Astrocyte (in vitro differentiated cells and primary cell): ENCODE results near the gene LYZL4. TPM values are rescaled to one million over a fixed set of nuclear protein-coding genes. Genes with fewer than 3 reads are reported as not detected.

Experiments used
- DNase-seq: peaks from one replicate; pipeline ENCODE4 v3.0.0-alpha.2; 2010; ENCODE audit warnings: low read depth
- FAIRE-seq: peaks from 2 replicates; lab custom pipeline; 2011; peaks lifted over from hg19 to GRCh38; lab: Jason Lieb, UNC
- H2AFZ ChIP-seq: 2 replicates; pipeline ENCODE4 v1.6.0; 2012; ENCODE audit warnings: low read depth, low read length, inconsistent platforms
- H3K27ac ChIP-seq: 2 replicates; pipeline ENCODE4 v1.5.1; 2011; ENCODE audit warnings: low read depth, low read length, inconsistent platforms
- H3K27me3 ChIP-seq: 2 replicates; pipeline ENCODE4 v1.6.0; 2011; ENCODE audit warnings: low read length, inconsistent platforms; ENCODE audit not compliant: insufficient read depth
- H3K36me3 ChIP-seq: 2 replicates; pipeline ENCODE4 v1.5.1; 2011; ENCODE audit warnings: low read length, inconsistent platforms; ENCODE audit not compliant: insufficient read depth
- H3K4me1 ChIP-seq: 2 replicates; pipeline ENCODE4 v1.5.1; 2011; ENCODE audit warnings: low read length, inconsistent platforms; ENCODE audit not compliant: insufficient read depth
- H3K4me2 ChIP-seq: 2 replicates; pipeline ENCODE4 v1.6.0; 2012; ENCODE audit warnings: low read length, inconsistent platforms
- H3K4me3 ChIP-seq: 2 replicates; pipeline ENCODE4 v1.5.1; 2011; ENCODE audit warnings: low read depth, mild to moderate bottlenecking, low read length, inconsistent platforms; ENCODE audit not compliant: insufficient read depth
- H3K79me2 ChIP-seq: 2 replicates; pipeline ENCODE4 v1.6.0; 2012; ENCODE audit warnings: mild to moderate bottlenecking, low read length, inconsistent platforms; ENCODE audit not compliant: insufficient read depth
- H3K9ac ChIP-seq: 2 replicates; pipeline ENCODE4 v1.6.0; 2012; ENCODE audit warnings: mild to moderate bottlenecking, low read length, inconsistent platforms
- H3K9me3 ChIP-seq: 2 replicates; pipeline ENCODE4 v1.5.1; 2012; ENCODE audit warnings: low read depth, mild to moderate bottlenecking, low read length, inconsistent platforms; ENCODE audit not compliant: insufficient read depth
- H4K20me1 ChIP-seq: 2 replicates; pipeline ENCODE4 v1.6.0; 2012; ENCODE audit warnings: low read length, inconsistent platforms; ENCODE audit not compliant: insufficient read depth
- H3K27ac Mint-ChIP-seq: one replicate; pipeline ENCODE4 v1.8.0; 2021; ENCODE audit warnings: mild to moderate bottlenecking, mixed read lengths; ENCODE audit not compliant: unreplicated experiment
- H3K27me3 Mint-ChIP-seq: one replicate; pipeline ENCODE4 v1.8.0; 2021; ENCODE audit warnings: low read depth, mixed read lengths; ENCODE audit not compliant: unreplicated experiment
- H3K36me3 Mint-ChIP-seq: one replicate; pipeline ENCODE4 v1.8.0; 2021; ENCODE audit warnings: low read depth, mixed read lengths; ENCODE audit not compliant: unreplicated experiment
- H3K4me1 Mint-ChIP-seq: one replicate; pipeline ENCODE4 v1.8.0; 2021; ENCODE audit warnings: low read depth, mixed read lengths; ENCODE audit not compliant: unreplicated experiment
- H3K4me3 Mint-ChIP-seq: one replicate; pipeline ENCODE4 v1.8.0; 2021; ENCODE audit warnings: mild to moderate bottlenecking, moderate library complexity, mixed read lengths; ENCODE audit not compliant: unreplicated experiment
- H3K9me3 Mint-ChIP-seq: one replicate; pipeline ENCODE4 v1.8.0; 2021; ENCODE audit warnings: mild to moderate bottlenecking, mixed read lengths; ENCODE audit not compliant: unreplicated experiment
- CTCF ChIP-seq: IDR thresholded peaks from 2 replicates; pipeline ENCODE4 v1.5.1; 2011; ENCODE audit warnings: low read depth, mild to moderate bottlenecking, inconsistent platforms, low read length, moderate library complexity; ENCODE audit not compliant: insufficient read depth
- EZH2 ChIP-seq: IDR thresholded peaks from 2 replicates; pipeline ENCODE4 v1.6.1; 2012; ENCODE audit warnings: mild to moderate bottlenecking, low read length, inconsistent platforms; ENCODE audit not compliant: insufficient read depth
- total RNA-seq: library from RNA; stranded (reverse); gene quantifications from 2 replicates; pipeline ENCODE4 v1.2.1, GENCODE V29; 2021

The LYZL4 gene
- total RNA-seq, 1 donor from 2014 or later, result not detected

DNA sequence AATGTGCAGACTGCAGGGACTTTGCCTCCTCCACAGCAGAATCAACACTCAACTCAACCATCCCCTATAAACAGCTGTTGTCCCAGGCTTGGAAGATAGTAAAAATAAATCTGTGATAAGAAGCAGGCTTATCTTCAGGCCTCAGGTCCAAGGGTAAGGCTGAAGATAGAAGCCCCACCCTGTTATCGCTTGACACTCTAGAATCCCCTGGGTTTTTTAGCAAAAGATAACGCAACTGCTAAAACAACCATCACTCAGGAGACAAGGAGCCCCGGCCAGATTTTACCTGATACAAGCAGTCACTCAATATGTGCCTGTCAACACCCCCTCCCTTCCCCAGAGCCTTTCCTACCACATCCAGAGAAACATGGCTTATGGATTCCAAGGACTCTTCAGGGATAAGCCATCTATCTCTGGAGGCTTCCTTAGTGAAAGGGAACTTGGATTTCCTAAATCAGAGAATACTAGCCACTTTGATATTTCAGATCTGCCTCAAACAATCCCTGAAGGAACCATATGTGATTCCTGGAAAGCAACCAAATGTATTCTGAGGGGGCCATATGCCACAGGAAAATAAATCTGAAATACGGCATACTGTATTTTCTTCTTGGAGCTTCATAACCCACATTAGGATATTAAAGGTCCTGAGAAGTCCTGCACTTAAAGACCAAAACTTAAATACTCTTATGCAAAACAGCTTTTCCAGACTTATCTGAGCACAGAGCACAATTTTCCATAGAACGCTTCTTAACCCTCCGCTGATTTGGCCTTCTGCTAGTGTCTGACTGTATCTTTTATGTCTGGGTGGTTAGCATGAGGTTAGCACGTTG lies 60.4 kb downstream of the LYZL4 start:
- TF ChIP-seq EZH2 (no peak), CTCF (no peak)
- Histone ChIP-seq H3K4me2 (no peak overlapping the region), H4K20me1 (no peaks in the 10 kb centered on the region), H3K79me2 (no peaks in the 10 kb centered on the region), H3K27me3 (no peaks in the 10 kb centered on the region), H3K9me3 (peaks cover 3% of the 10 kb centered on the region), H3K9ac (no peak overlapping the region), H2AFZ (no peak overlapping the region), H3K27ac (no peak overlapping the region), H3K4me3 (no peak overlapping the region), H3K4me1 (no peaks in the 10 kb centered on the region), H3K36me3 (no peaks in the 10 kb centered on the region)
- Mint-ChIP-seq H3K27me3 (peaks cover 29% of the 10 kb centered on the region), H3K9me3 (no peaks in the 10 kb centered on the region), H3K4me1 (peaks cover 5% of the 10 kb centered on the region), H3K27ac (no peak overlapping the region), H3K36me3 (no peaks in the 10 kb centered on the region), H3K4me3 (no peak overlapping the region)
- DNase-seq (no peak), FAIRE-seq (no peak)

GRCh38 chr3:42347928-42348327 lies 62.5 kb downstream of the LYZL4 start:
- FAIRE-seq, result no peak

More at GRCh38 chr3:42347928-42348327, 62.5 kb downstream of the LYZL4 start:
- Mint-ChIP-seq H3K36me3 (no peaks in the 10 kb centered on the region), H3K4me1 (peaks cover 5% of the 10 kb centered on the region), H3K27ac (no peak overlapping the region), H3K4me3 (no peak overlapping the region), H3K27me3 (peaks cover 21% of the 10 kb centered on the region), H3K9me3 (no peaks in the 10 kb centered on the region)
- no peak for TF ChIP-seq CTCF
- no peak for TF ChIP-seq EZH2
- DNase-seq, result no peak
- no peak overlapping the region for H2AFZ ChIP-seq
- no peaks in the 10 kb centered on the region for H3K27me3 ChIP-seq
- no peaks in the 10 kb centered on the region for H3K4me1 ChIP-seq
- H4K20me1 ChIP-seq, result no peaks in the 10 kb centered on the region
- H3K9me3 ChIP-seq, result peaks cover under 1% of the 10 kb centered on the region
- H3K4me3 ChIP-seq, result no peak overlapping the region
- no peaks in the 10 kb centered on the region for H3K36me3 ChIP-seq
- H3K27ac ChIP-seq, result no peak overlapping the region
- no peak overlapping the region for H3K4me2 ChIP-seq
- no peaks in the 10 kb centered on the region for H3K79me2 ChIP-seq
- no peak overlapping the region for H3K9ac ChIP-seq

Other genes starting within 250 kb of the LYZL4 start
- not detected in 2 replicates for gene CCK, start 144.4 kb downstream of the LYZL4 start, total RNA-seq
- 0.68 TPM in 1 of 2 replicates, not detected in the other for gene VIPR1, start 92.0 kb upstream of the LYZL4 start, total RNA-seq
- gene SEC22C, start 171.4 kb upstream of the LYZL4 start, total RNA-seq, result 36.7 and 37.4 TPM in 2 replicates
- gene SS18L2, start 180.2 kb upstream of the LYZL4 start, total RNA-seq, result 22.8 and 26.1 TPM in 2 replicates
- gene NKTR, start 190.1 kb upstream of the LYZL4 start, total RNA-seq, result 58.9 and 70.3 TPM in 2 replicates
- gene ZBTB47, start 243.1 kb upstream of the LYZL4 start, total RNA-seq, result 9.3 and 10.2 TPM in 2 replicates